Cerebellar nuclear complex (tissue), 1 donor: ENCODE data around the gene ZYX.
"Not testable (repeated sequence)": the region's sequence is repeated elsewhere in the genome, so short reads cannot be mapped to it uniquely, and the experiment has no call there.

Source experiments
- DNase-seq, 2 experiments: peaks; one replicate each; lab custom pipeline; 2025; lab: John Stamatoyannopoulos, UW

The ZYX gene

GRCh38 chr7:143417734-143418383 lies 36.7 kb downstream of the ZYX start:
- DNase-seq = no peak

GRCh38 chr7:143418681-143419458 lies 37.7 kb downstream of the ZYX start:
- DNase-seq = no peak

GRCh38 chr7:143419880-143420279 lies 38.7 kb downstream of the ZYX start:
- DNase-seq = no peak

- not testable (repeated sequence) for DNase-seq
These were observed 39.5 kb downstream of the ZYX start for GRCh38 chr7:143420624-143421023.

- DNase-seq = no peak
These were observed 40.9 kb downstream of the ZYX start for GRCh38 chr7:143422033-143422432.

- not testable (repeated sequence) for DNase-seq
These were observed 43.3 kb downstream of the ZYX start for GRCh38 chr7:143424476-143424875.

- no peak for DNase-seq
These were observed 45.5 kb downstream of the ZYX start for GRCh38 chr7:143426479-143427142.

- DNase-seq = no peak
These were observed 48.9 kb downstream of the ZYX start for GRCh38 chr7:143429770-143430698.

- DNase-seq = no peak
These were observed 50.0 kb downstream of the ZYX start for GRCh38 chr7:143431109-143431508.

- DNase-seq = no peak
These were observed 52.6 kb downstream of the ZYX start for GRCh38 chr7:143433759-143434158.

GRCh38 chr7:143434660-143435059 lies 53.5 kb downstream of the ZYX start:
- no peak for DNase-seq

- no peak for DNase-seq
These were observed 54.1 kb downstream of the ZYX start for GRCh38 chr7:143435266-143435665.

- DNase-seq = no peak
These were observed 55.3 kb downstream of the ZYX start for GRCh38 chr7:143436325-143436946.

- DNase-seq = no peak
These were observed 56.4 kb downstream of the ZYX start for GRCh38 chr7:143437578-143437977.

- DNase-seq = no peak
These were observed 58.7 kb downstream of the ZYX start for GRCh38 chr7:143439866-143440265.
